ENCODE data around the gene NEIL1.

NEIL1 gene

DNA sequence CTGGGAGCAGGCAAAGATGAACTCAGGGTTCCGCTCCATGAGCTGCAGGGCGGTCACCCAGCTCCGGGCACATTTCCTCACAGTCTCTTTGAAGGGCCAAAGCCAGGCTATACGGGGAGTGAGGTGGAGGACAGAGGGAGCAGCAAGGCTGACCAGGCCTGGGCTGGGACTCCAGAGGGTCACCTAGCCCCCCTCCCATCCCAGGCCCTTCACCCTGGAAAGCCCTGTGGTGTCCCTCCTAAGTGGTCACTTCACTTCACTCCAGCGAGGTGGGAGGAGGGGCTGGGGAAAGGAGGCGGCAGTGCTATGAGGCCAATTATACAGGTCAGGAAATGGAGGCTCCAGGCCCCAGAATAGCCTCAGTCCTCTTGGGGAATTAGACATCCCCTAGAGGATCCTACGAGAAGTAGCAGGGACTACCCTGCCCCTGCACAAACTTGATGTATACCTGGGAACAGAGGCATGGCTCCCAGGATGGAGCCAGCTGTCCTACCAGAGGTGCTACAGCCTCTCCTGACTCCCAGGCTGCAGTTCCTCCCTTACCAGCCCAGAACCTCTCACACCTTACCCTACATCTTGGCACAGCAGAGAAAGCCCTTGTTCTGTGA is 15.9 kb downstream of the NEIL1 start:
- no peak for DNase-seq (ENCODE audit: low read depth)
- no peak overlapping the region for H3K4me3 ChIP-seq (ENCODE audit: low read depth, low read length)
- no peak for TF ChIP-seq CTCF (IDR thresholded peaks at IDR 0.05; ENCODE audit: control insufficient read depth, extremely low read depth, insufficient read depth)

GRCh38 chr15:75363786-75364185 is 16.9 kb downstream of the NEIL1 start:
- DNase-seq (ENCODE audit: low read depth), result no peak
- H3K4me3 ChIP-seq (ENCODE audit: low read depth, low read length), result no peak overlapping the region
- no peak for TF ChIP-seq CTCF (IDR thresholded peaks at IDR 0.05; ENCODE audit: control insufficient read depth, extremely low read depth, insufficient read depth)

GRCh38 chr15:75364881-75365280 is 18.0 kb downstream of the NEIL1 start:
- H3K4me3 ChIP-seq (ENCODE audit: low read depth, low read length), result no peak overlapping the region
- no peak for DNase-seq (ENCODE audit: low read depth)
- TF ChIP-seq CTCF (IDR thresholded peaks at IDR 0.05; ENCODE audit: control insufficient read depth, extremely low read depth, insufficient read depth), result no peak

DNA sequence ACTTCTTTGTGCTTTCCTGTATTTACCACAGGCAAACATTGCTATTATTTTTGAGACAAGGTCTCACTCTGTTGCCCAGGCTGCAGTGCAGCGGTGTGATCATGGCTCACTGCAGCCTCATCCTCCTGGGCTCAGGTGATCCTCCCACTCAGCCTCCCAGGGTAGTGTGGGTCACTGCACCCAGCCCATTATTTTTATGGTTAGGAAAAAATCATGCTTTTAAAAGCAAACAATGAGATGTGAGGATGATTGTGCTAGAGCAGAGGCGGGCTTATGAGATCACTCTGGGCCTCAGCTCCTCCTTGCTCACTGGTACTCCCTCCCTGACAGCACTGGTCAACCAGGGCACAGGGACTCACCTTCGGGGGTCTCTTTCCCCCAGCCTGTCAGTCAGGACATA is 19.3 kb downstream of the NEIL1 start:
- DNase-seq (ENCODE audit: low read depth), result no peak
- H3K4me3 ChIP-seq (ENCODE audit: low read depth, low read length), result no peak overlapping the region
- no peak for TF ChIP-seq CTCF (IDR thresholded peaks at IDR 0.05; ENCODE audit: control insufficient read depth, extremely low read depth, insufficient read depth)

GRCh38 chr15:75367006-75367405 is 20.2 kb downstream of the NEIL1 start:
- no peak for TF ChIP-seq CTCF (IDR thresholded peaks at IDR 0.05; ENCODE audit: control insufficient read depth, extremely low read depth, insufficient read depth)
- DNase-seq (ENCODE audit: low read depth), result no peak
- H3K4me3 ChIP-seq (ENCODE audit: low read depth, low read length), result no peak overlapping the region; the same call in 1 of the 2 replicates

DNA sequence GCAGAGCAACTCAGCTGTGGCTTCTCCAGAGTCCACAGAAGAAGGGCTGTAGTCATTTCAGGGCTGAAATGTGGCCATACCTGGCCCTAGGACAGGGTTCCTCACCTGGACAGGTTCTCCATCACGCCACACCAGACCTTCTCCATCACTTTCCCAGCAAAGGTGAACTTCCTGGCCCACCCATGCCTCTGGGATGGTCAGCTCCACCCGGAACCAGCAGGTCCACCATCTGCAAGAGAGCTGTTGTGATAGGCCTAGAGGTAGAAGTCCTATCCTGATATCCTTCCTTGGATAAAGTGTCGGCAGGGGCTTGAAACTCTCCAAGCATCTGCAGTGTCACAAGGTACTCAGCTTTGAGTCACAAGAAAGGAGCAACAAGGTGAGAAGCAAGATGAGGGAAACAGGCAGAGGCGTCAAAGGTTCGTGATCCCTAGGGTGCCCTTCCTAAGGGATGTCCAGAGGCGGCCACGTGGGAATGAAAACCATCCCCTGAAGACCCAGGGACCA is 20.6 kb downstream of the NEIL1 start:
- TF ChIP-seq CTCF (IDR thresholded peaks at IDR 0.05; ENCODE audit: control insufficient read depth, extremely low read depth, insufficient read depth), result no peak
- no peak for DNase-seq (ENCODE audit: low read depth)
- H3K4me3 ChIP-seq (ENCODE audit: low read depth, low read length), result peak overlapping the region; percentile 88

Measured in LNCaP clone FGC (cell line).